ENCODE results near the gene KRT39.

The KRT39 gene

DNA sequence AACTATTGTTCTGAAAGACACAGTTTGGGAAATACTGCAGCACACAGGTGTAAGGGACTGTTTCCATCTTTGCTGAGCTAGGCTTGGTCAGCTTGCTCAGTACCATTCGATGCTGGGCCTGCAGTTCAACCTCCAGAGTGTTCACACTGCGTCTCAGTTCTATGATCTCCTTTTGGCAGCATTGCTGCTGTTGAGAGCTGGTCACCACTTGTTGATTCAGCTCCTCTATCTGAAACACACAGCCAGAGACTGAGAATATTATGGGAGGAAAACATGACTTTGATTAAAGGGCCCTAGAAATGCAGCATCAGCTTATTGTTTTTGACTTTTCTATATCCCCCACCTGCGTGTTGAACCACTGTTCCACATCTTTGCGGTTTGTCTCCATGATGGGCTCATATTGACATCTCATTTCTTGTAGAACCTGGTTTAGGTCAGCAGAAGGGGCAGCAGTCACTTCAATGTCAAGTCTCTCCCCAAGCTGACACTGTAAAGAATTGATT is 4.6 kb downstream of the KRT39 start:
- TF ChIP-seq POLR2A (IDR thresholded peaks at IDR 0.05; ENCODE audit: low read length), result no peak
- TF ChIP-seq GATA1 (IDR thresholded peaks at IDR 0.05; ENCODE audit: low read depth, low read length), result no peak
- DNase-seq, result no peak

DNA sequence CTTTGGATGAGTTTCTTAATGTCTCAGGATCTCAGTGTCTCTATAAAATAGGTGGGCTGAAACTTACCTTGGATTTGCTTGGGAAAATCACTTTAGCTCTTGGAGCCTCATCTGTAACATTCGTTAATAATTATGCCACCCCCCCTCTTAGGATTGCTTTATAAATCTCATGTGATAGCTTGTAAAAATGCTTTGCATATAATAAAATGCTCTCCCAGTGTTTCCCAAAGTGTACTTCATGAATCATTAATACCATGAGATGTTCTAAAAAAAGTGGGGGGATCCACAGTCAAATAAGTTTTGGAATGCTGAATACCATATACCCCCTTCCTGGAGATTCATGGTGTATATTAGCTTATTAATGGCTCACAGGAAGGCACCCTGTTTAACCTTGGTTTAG is 5.2 kb downstream of the KRT39 start:
- no peak for TF ChIP-seq GATA1 (IDR thresholded peaks at IDR 0.05; ENCODE audit: low read depth, low read length)
- TF ChIP-seq POLR2A (IDR thresholded peaks at IDR 0.05; ENCODE audit: low read length), result no peak

DNA sequence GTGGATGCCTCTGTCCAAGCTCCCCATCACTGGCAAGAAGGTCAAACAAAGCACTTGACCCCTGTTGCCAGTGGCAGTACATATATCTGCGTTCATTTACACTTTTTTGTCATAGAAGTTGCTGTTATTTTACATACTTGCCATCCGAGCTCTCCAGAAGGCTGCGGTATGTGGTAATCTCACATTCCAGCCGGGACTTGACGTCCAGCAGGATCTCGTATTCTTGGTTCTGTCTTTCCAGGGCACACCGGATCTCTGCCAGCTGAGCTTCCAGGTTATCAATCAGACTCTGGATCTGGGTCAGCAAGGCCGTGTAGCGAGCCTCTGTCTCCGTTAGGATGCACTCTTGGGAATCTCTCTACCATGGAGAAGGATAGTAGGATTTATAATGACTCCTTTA is 6.6 kb downstream of the KRT39 start:
- no peak for DNase-seq
- TF ChIP-seq POLR2A (IDR thresholded peaks at IDR 0.05; ENCODE audit: low read length), result no peak
- no peak for TF ChIP-seq GATA1 (IDR thresholded peaks at IDR 0.05; ENCODE audit: low read depth, low read length)

More for the DNA sequence above, 5.2 kb downstream of the KRT39 start:
- DNase-seq, result no peak

DNA sequence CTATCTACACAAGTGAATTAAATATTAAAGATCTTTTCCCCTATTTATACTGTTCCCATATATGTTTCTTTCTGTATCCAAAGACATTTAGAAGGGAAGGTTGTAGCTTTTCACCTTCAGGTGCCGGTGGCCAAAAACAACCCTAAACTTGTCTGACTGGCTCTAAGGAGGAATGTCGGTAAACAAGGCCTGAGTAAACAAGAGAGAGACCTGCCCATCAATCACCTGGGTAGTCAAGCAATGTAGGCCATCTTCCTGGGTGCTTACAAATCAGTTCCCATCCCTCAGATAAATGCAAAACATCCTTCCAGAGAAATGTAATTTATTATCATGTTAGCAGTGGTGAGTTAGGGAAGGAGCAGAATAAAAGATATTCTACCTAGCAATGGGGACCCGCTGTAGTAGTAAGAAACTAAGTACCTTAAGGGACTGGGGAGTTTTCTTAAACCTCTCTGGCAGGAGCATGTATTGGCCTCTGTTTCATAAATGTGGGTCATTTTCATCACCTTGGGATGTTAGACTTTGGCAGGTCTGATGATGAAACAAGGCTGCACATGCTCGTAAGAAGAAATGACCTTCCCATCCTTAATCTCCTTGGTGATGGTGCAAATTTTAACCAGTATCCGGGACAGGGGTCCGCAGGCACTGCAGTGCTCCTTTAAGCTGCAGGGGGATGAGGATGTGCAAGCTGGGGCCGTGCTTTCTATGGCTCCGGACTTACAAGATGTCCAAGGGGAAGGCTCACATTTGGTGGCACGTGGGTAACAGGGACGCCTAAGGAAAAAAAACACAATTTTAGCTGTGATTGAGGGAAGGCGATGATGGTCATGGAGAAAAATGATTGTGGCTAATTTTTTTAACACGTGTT is 8.4 kb downstream of the KRT39 start:
- no peak for TF ChIP-seq POLR2A (IDR thresholded peaks at IDR 0.05; ENCODE audit: low read length)
- no peak for TF ChIP-seq GATA1 (IDR thresholded peaks at IDR 0.05; ENCODE audit: low read depth, low read length)
- DNase-seq, result no peak

DNA sequence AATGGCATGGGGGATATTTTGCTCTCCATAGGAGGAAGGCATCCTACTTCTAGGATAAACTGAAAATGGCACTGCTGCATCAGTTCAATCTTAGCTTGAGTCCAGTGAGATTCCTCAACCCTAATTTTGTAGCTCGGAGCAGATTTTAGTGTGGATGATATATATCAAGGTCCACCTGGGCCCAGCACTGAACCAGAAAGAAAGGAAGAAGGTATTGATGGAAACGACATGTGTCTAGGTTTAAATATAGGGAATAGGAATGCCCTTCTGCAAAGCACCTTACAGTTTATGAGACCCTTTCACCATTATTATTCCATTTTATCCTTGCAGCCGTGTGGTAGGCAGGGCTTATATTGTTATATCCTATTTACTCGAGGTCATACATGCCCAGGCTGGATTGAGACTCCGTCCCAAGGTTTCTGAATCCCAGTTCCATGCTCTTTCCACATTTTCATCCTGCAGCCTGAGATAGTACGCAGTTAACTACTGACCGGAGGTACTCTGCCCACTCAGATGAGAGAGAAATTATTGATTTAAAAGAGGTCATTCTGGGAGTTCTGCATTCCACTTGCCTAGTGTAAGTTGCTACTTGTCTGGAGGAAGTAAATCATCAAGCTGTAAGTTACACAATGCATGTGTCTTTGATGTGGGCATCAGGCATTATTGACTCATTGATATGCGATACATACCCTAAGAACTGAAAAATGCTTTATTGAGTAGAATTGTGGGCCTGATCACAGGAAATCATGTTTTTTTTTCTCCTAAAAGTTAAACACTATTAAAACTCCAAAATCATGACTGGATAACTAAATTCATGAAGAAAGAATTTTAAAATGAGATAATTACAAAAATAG is 10.1 kb downstream of the KRT39 start:
- DNase-seq, result no peak
- TF ChIP-seq POLR2A (IDR thresholded peaks at IDR 0.05; ENCODE audit: low read length), result no peak
- TF ChIP-seq GATA1 (IDR thresholded peaks at IDR 0.05; ENCODE audit: low read depth, low read length), result no peak

DNA sequence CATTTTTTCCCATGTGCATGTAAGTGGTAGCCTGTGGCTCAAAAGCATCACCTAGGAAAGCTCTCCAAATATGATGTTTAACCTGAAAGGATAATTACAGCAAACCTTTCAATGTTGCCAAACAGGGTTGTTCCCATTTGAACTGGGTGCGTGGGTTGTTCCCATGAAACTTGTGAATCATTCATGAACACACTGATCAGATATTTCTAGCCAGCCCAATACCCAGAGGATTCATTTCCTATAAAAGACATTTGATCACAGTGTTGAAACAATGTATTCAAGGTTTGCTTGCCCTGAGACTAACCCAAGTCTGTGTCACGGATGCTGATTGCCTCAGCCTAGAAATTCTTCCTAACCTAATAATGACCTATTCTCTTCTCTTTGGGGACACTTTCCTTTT is 12.9 kb downstream of the KRT39 start:
- no peak for TF ChIP-seq POLR2A (IDR thresholded peaks at IDR 0.05; ENCODE audit: low read length)
- TF ChIP-seq GATA1 (IDR thresholded peaks at IDR 0.05; ENCODE audit: low read depth, low read length), result no peak
- no peak for DNase-seq

DNA sequence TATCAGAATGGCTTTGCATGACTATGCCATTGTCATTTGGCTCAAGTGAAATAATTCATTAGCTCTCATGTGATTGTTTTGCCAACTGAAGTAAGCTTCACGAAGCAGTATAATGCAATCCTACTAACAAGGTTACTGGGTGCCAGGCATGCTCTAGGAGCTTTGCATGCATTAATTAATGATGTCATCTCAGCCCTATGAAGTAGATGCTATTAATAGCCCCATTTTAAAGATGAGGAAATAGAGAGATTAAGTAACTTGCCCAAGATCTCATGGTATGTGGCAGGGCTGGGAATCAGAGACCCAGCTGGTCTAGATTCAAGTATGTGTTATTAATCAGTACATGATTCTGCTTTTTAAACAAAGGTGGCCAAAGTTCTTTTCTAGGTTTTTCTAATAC is 14.1 kb downstream of the KRT39 start:
- no peak for DNase-seq
- TF ChIP-seq GATA1 (IDR thresholded peaks at IDR 0.05; ENCODE audit: low read depth, low read length) (no peak), POLR2A (IDR thresholded peaks at IDR 0.05; ENCODE audit: low read length) (no peak)

DNA sequence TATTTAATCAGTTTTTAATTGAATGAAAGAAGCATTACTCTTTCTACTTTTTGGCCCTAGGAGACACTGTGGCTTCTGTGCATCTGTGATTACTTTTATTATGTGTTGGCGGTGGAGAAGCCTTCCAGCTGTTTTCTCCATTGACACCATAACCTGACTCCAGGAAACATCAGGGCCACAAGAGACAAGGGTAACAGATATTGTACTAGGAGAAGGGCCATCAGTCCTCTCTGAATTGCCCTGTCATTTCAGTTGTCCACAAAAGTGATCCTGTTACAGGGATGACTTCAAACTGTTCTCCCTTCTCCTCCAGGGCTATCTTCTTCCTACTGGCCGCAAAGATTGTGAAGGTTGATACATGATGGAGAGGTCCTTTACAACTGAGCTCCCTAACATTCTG is 14.6 kb downstream of the KRT39 start:
- no peak for DNase-seq
- TF ChIP-seq GATA1 (IDR thresholded peaks at IDR 0.05; ENCODE audit: low read depth, low read length) (no peak), POLR2A (IDR thresholded peaks at IDR 0.05; ENCODE audit: low read length) (no peak)

DNA sequence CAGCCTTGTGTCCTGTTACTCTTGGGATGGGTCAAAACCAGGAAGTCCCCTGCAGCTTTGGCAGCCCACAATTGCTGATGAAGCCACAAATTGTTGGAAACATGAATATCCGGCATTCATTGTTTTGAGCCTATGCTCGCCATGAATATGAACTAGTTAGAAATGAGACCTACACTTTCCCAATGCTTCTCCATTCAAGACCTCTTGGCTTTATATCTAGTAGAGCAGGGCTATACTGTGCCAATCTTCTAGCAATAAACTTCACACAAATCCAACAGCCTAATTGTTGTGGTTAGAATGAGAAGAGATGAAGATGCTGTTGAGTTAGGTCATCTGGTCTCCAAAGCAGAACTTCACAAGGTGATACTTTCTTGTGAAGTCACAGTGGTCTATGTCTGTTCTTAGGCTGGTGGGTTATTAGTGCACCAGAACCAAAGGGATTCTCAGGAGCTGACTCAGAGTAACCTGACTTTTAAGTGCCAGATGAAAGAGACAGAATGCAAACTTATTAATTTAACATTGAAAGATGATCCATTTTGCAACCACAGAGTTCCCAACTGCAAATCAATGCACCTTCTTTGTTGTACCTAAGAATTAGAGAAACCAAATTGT is 15.6 kb downstream of the KRT39 start:
- TF ChIP-seq POLR2A (IDR thresholded peaks at IDR 0.05; ENCODE audit: low read length) (no peak), GATA1 (IDR thresholded peaks at IDR 0.05; ENCODE audit: low read depth, low read length) (no peak)
- no peak for DNase-seq

DNA sequence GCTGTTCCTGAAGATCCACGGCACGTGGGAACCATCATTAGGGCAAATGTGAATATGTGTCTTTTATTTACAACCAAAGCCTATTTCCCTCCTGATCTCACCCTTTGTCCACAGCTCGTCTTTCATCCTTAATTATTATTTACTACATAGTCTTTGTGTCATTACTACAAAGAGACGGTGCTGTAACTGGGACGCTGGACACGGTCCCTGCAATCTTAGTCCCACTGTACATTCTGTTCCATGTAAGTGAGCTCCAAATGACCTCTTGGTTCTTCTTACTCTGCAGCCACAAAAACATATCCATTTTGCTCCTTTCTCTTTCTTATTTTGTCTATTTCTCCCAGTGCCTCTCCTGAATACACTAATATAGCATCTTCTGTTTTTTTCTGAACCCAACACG is 16.6 kb downstream of the KRT39 start:
- DNase-seq, result no peak
- TF ChIP-seq POLR2A (IDR thresholded peaks at IDR 0.05; ENCODE audit: low read length) (no peak), GATA1 (IDR thresholded peaks at IDR 0.05; ENCODE audit: low read depth, low read length) (no peak)

DNA sequence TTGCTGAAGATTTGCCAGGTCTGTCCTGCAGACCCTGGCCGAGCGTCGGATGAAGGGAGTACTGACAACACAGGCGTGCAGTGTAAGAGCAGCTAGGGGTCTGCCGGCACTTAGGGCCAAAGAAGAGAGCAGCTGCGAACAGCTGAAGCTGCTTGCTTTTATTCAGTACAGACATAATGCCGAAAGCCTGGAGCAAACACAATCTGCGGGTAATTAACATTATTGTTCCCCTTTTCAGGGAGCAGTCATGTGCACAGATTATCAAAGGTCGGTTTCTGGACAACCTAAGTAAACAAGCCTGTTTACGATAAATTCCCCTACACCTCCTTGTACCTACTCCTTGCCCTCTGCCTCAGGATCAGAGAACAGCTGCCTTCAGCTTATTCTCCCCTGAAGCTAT is 17.3 kb downstream of the KRT39 start:
- TF ChIP-seq GATA1 (IDR thresholded peaks at IDR 0.05; ENCODE audit: low read depth, low read length) (no peak), POLR2A (IDR thresholded peaks at IDR 0.05; ENCODE audit: low read length) (no peak)
- no peak for DNase-seq

DNA sequence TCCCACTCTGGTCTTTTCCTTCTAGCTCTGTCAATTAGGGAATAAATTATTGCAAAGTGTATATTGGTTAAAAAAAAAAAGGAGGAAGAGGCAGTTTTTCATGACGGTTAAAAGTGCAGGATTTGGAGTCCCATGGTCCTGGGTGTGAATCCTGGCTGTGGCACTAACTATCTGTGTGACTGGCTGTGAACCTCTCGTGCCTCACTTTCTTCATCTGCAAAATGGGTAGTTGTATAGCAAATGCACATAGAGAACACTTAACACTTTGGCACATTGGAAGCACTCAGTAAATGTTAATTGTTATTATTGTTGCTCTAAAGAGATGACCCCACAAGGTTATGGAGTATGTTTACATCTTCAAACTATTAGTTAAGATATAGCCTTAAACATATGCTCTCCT is 18.8 kb downstream of the KRT39 start:
- no peak for DNase-seq
- TF ChIP-seq POLR2A (IDR thresholded peaks at IDR 0.05; ENCODE audit: low read length) (no peak), GATA1 (IDR thresholded peaks at IDR 0.05; ENCODE audit: low read depth, low read length) (no peak)

DNA sequence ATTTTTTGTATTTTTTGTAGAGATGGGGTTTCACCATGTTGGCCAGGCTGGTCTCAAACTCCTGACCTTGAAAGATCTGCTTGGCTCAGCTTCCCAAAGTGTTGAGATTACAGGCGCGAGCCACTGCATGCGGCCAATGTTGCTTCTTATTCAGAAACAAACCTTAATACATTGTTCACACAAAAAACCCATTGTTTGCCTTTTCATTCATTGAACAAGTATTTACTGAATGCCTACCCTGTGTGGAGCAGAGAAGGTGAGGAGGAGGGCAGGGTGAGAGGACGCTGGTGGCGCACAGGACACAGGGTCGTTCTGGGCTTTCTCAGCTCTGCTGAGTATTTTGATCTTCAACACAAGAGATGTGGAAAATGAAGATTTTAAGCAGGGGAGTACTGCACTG is 21.3 kb downstream of the KRT39 start:
- TF ChIP-seq POLR2A (IDR thresholded peaks at IDR 0.05; ENCODE audit: low read length) (no peak), GATA1 (IDR thresholded peaks at IDR 0.05; ENCODE audit: low read depth, low read length) (no peak)
- DNase-seq, result no peak

DNA sequence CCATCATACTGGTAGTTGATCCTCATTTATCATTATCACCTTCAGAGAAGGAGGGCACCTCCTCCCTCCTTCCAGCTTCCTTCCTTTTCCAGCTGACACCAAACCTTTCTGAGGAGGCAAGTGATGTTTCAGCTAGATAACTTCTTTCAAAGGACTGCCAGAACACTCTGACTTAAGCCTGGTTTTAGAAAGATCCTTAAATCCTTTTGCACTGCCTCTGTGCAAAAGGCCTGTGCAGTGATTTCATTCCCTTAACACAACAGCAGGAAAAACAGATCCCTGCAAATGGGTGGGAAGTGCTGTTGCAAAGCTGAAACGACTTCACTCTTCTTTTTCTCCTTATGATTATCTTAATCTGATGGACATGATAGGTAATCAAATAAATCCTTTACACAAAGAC is 22.2 kb downstream of the KRT39 start:
- TF ChIP-seq GATA1 (IDR thresholded peaks at IDR 0.05; ENCODE audit: low read depth, low read length) (no peak), POLR2A (IDR thresholded peaks at IDR 0.05; ENCODE audit: low read length) (no peak)
- DNase-seq, result no peak
